ENCODE results near the gene FHOD3. TPM values are rescaled to one million over a fixed set of nuclear protein-coding genes. Genes with fewer than 3 reads are reported as not detected.

FHOD3 gene
- total RNA-seq, 1 donor from 2014 or later: 5.9 TPM

GRCh38 chr18:36375118-36375517 lies 77.6 kb downstream of the FHOD3 start:
- Histone ChIP-seq H3K4me1 (ENCODE audit: insufficient read depth, low read length) (peaks cover 35% of the 10 kb centered on the region), H3K9ac (ENCODE audit: low read length) (no peak overlapping the region), H4K20me1 (ENCODE audit: insufficient read depth, low read length) (peaks cover 9% of the 10 kb centered on the region), H3K4me2 (ENCODE audit: low read length) (no peak overlapping the region), H3K79me2 (ENCODE audit: insufficient read depth, low read length) (no peaks in the 10 kb centered on the region), H3K4me3 (ENCODE audit: insufficient read depth, low read depth, low read length) (no peak overlapping the region), H3K9me3 (ENCODE audit: insufficient read depth, low read depth, low read length) (no peaks in the 10 kb centered on the region), H3K27ac (ENCODE audit: low read depth, low read length) (no peak overlapping the region), H3K36me3 (ENCODE audit: insufficient read depth, low read length) (no peaks in the 10 kb centered on the region), H2AFZ (ENCODE audit: low read depth, low read length) (no peak overlapping the region), H3K27me3 (ENCODE audit: insufficient read depth, low read length) (no peaks in the 10 kb centered on the region)
- FAIRE-seq (no peak), DNase-seq (ENCODE audit: low read depth) (no peak)
- Mint-ChIP-seq H3K4me3 (ENCODE audit: unreplicated experiment) (no peak overlapping the region), H3K4me1 (ENCODE audit: low read depth, unreplicated experiment) (peaks cover 20% of the 10 kb centered on the region), H3K27ac (ENCODE audit: unreplicated experiment) (no peak overlapping the region), H3K36me3 (ENCODE audit: low read depth, unreplicated experiment) (peaks cover 11% of the 10 kb centered on the region), H3K9me3 (ENCODE audit: unreplicated experiment) (peaks cover 10% of the 10 kb centered on the region), H3K27me3 (ENCODE audit: low read depth, unreplicated experiment) (peaks cover 6% of the 10 kb centered on the region)
- no peak for TF ChIP-seq EZH2 (IDR thresholded peaks at IDR 0.05; ENCODE audit: insufficient read depth, low read length)
- TF ChIP-seq, protein P1, sequence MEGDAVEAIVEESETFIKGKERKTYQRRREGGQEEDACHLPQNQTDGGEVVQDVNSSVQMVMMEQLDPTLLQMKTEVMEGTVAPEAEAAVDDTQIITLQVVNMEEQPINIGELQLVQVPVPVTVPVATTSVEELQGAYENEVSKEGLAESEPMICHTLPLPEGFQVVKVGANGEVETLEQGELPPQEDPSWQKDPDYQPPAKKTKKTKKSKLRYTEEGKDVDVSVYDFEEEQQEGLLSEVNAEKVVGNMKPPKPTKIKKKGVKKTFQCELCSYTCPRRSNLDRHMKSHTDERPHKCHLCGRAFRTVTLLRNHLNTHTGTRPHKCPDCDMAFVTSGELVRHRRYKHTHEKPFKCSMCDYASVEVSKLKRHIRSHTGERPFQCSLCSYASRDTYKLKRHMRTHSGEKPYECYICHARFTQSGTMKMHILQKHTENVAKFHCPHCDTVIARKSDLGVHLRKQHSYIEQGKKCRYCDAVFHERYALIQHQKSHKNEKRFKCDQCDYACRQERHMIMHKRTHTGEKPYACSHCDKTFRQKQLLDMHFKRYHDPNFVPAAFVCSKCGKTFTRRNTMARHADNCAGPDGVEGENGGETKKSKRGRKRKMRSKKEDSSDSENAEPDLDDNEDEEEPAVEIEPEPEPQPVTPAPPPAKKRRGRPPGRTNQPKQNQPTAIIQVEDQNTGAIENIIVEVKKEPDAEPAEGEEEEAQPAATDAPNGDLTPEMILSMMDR (IDR thresholded peaks at IDR 0.05; ENCODE audit: insufficient read depth, low read depth, low read length): no peak

GRCh38 chr18:36376361-36376760 lies 78.8 kb downstream of the FHOD3 start:
- H3K4me3 Mint-ChIP-seq (ENCODE audit: unreplicated experiment): no peak overlapping the region
- no peak overlapping the region for H3K4me3 ChIP-seq (ENCODE audit: insufficient read depth, low read depth, low read length)
- peaks cover 35% of the 10 kb centered on the region for H3K4me1 ChIP-seq (ENCODE audit: insufficient read depth, low read length)
- no peaks in the 10 kb centered on the region for H3K27me3 ChIP-seq (ENCODE audit: insufficient read depth, low read length)
- no peaks in the 10 kb centered on the region for H3K9me3 ChIP-seq (ENCODE audit: insufficient read depth, low read depth, low read length)
- H3K4me2 ChIP-seq (ENCODE audit: low read length): no peak overlapping the region
- H3K27me3 Mint-ChIP-seq (ENCODE audit: low read depth, unreplicated experiment): peaks cover 8% of the 10 kb centered on the region
- FAIRE-seq (no peak), DNase-seq (ENCODE audit: low read depth) (no peak)
- H3K9me3 Mint-ChIP-seq (ENCODE audit: unreplicated experiment): peaks cover 5% of the 10 kb centered on the region
- H3K27ac Mint-ChIP-seq (ENCODE audit: unreplicated experiment): no peak overlapping the region
- H2AFZ ChIP-seq (ENCODE audit: low read depth, low read length): no peak overlapping the region
- peaks cover 20% of the 10 kb centered on the region for H3K4me1 Mint-ChIP-seq (ENCODE audit: low read depth, unreplicated experiment)
- H3K36me3 ChIP-seq (ENCODE audit: insufficient read depth, low read length): no peaks in the 10 kb centered on the region
- H3K79me2 ChIP-seq (ENCODE audit: insufficient read depth, low read length): no peaks in the 10 kb centered on the region
- TF ChIP-seq, protein P1 (IDR thresholded peaks at IDR 0.05; ENCODE audit: insufficient read depth, low read depth, low read length): no peak
- no peak for TF ChIP-seq EZH2 (IDR thresholded peaks at IDR 0.05; ENCODE audit: insufficient read depth, low read length)
- H3K9ac ChIP-seq (ENCODE audit: low read length): no peak overlapping the region
- peaks cover 9% of the 10 kb centered on the region for H4K20me1 ChIP-seq (ENCODE audit: insufficient read depth, low read length)
- H3K36me3 Mint-ChIP-seq (ENCODE audit: low read depth, unreplicated experiment): peaks cover 8% of the 10 kb centered on the region
- no peak overlapping the region for H3K27ac ChIP-seq (ENCODE audit: low read depth, low read length)

DNA sequence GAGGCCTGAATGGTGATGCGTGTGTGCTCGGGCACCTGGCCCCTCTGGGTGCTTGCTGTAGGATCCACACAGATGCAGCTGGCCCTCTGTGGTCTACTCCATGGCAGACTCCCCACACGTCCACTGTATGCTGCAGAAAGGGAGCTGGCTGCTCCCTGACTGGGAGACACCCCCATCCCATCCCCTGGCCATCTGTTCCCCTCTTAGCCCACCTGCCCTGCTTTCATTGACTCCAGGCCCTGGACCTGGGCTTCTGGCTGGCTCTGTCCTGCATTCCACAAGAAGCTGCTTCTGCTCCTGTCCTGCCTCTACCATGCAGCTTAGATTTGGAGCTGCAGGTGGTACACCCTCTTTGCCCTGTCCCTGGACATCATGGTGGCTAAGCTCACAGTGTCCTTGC lies 80.1 kb downstream of the FHOD3 start:
- no peak overlapping the region for H3K27ac ChIP-seq (ENCODE audit: low read depth, low read length)
- H3K9ac ChIP-seq (ENCODE audit: low read length): no peak overlapping the region
- DNase-seq (ENCODE audit: low read depth) (no peak), FAIRE-seq (no peak)
- no peak overlapping the region for H3K4me2 ChIP-seq (ENCODE audit: low read length)
- H3K79me2 ChIP-seq (ENCODE audit: insufficient read depth, low read length): no peaks in the 10 kb centered on the region
- H3K4me3 Mint-ChIP-seq (ENCODE audit: unreplicated experiment): no peak overlapping the region
- H3K4me3 ChIP-seq (ENCODE audit: insufficient read depth, low read depth, low read length): no peak overlapping the region
- peaks cover 2% of the 10 kb centered on the region for H3K36me3 Mint-ChIP-seq (ENCODE audit: low read depth, unreplicated experiment)
- peaks cover 27% of the 10 kb centered on the region for H3K4me1 ChIP-seq (ENCODE audit: insufficient read depth, low read length)
- H3K27ac Mint-ChIP-seq (ENCODE audit: unreplicated experiment): no peak overlapping the region
- H3K9me3 Mint-ChIP-seq (ENCODE audit: unreplicated experiment): no peaks in the 10 kb centered on the region
- H2AFZ ChIP-seq (ENCODE audit: low read depth, low read length): no peak overlapping the region
- H4K20me1 ChIP-seq (ENCODE audit: insufficient read depth, low read length): peaks cover 9% of the 10 kb centered on the region
- no peak for TF ChIP-seq EZH2 (IDR thresholded peaks at IDR 0.05; ENCODE audit: insufficient read depth, low read length)
- TF ChIP-seq, protein P1 (IDR thresholded peaks at IDR 0.05; ENCODE audit: insufficient read depth, low read depth, low read length): no peak
- H3K4me1 Mint-ChIP-seq (ENCODE audit: low read depth, unreplicated experiment): peaks cover 31% of the 10 kb centered on the region
- H3K36me3 ChIP-seq (ENCODE audit: insufficient read depth, low read length): no peaks in the 10 kb centered on the region
- H3K9me3 ChIP-seq (ENCODE audit: insufficient read depth, low read depth, low read length): no peaks in the 10 kb centered on the region
- peaks cover 7% of the 10 kb centered on the region for H3K27me3 Mint-ChIP-seq (ENCODE audit: low read depth, unreplicated experiment)
- no peaks in the 10 kb centered on the region for H3K27me3 ChIP-seq (ENCODE audit: insufficient read depth, low read length)
